ENCODE data around the gene FOXI1.

FOXI1 gene

DNA sequence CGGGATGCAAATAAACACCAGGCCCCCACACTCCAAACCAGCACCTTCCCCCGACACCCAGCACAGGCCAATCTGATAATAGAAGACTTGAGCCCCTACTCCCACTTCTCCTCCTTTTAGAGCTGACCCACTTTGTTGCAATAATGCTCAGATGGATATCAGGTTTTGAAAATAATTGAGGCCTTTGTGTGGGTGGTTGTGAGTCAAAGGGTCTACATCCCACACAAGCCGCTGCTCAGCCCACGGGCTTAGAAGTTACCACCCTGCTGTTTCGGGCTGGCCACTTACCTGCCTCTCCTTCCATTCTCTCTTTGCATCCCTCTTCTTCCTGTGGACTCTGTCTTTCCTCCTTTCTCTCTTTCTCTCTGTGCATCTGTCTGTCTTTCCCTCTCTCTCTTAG is 36.2 kb upstream of the FOXI1 start:
- H3K4me3 ChIP-seq (ENCODE audit: low read depth, low read length): no peak overlapping the region
- in situ Hi-C loops (cut with HindIII; ENCODE audit: low sequenced_read_pairs): no loop called here

DNA sequence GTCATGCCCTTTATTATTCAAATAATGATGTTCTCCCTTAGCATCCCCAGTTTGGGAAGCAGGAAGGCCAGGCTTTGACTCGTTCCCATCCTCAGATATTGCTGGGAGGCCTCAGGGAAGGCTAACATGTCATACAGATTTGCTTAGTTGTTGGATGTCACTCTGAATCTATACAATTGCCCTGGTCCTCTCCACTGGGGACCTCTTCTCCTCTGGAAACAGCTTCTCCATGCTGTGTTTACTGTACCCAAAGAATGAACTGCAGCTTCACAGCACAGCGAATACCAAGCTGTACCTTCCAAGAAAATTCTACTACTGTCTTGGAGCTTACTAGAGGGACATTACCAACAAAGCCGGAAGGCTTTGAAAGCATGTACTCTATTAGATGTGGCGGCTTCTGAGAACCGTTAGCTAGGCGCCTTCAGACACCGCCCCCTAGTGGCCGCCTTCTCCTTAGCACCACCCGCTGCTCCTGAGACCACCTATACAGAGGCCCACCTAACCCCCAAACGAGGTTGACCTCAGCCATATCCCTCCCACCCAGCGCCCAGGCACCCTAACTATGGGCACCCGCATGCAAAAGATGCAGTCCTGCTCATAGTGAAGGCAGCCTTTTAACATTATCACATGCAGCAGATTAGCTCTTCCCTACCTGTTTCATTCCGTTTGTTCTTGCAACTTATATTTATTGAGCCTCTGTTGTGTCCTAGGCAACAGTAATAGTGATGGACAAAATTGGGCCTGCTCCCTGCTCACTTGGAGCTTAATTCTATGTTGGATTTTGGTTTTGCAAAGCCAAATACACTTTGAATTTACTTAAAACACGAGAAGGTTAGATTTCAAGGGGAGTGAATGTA is 34.9 kb upstream of the FOXI1 start:
- peak; percentile 1 for DNase-seq (ENCODE audit: low read depth)
- no peak overlapping the region for H3K4me3 ChIP-seq (ENCODE audit: low read depth, low read length)
- TF ChIP-seq CTCF (IDR thresholded peaks at IDR 0.05; ENCODE audit: low read depth, low read length, missing control alignments): peak; percentile 61
- in situ Hi-C loops (cut with HindIII; ENCODE audit: low sequenced_read_pairs): loop anchor here (10.0 kb wide), 1 partner anchor 56 kb away; no protein-coding TSS in a partner anchor

More for the DNA sequence above, 36.2 kb upstream of the FOXI1 start:
- no peak for DNase-seq (ENCODE audit: low read depth)
- no peak for TF ChIP-seq CTCF (IDR thresholded peaks at IDR 0.05; ENCODE audit: low read depth, low read length, missing control alignments)

GRCh38 chr5:170071748-170072147 is 33.9 kb upstream of the FOXI1 start:
- DNase-seq (ENCODE audit: low read depth): no peak
- TF ChIP-seq CTCF (IDR thresholded peaks at IDR 0.05; ENCODE audit: low read depth, low read length, missing control alignments): no peak
- no peak overlapping the region for H3K4me3 ChIP-seq (ENCODE audit: low read depth, low read length)
- in situ Hi-C loops (cut with HindIII; ENCODE audit: low sequenced_read_pairs): loop anchor here (10.0 kb wide), 1 partner anchor 57 kb away; no protein-coding TSS in a partner anchor

- in situ Hi-C loops (cut with HindIII; ENCODE audit: low sequenced_read_pairs): loop anchor here (10.0 kb wide), 1 partner anchor 61 kb away; no protein-coding TSS in a partner anchor
- no peak for DNase-seq (ENCODE audit: low read depth)
- no peak overlapping the region for H3K4me3 ChIP-seq (ENCODE audit: low read depth, low read length)
- no peak for TF ChIP-seq CTCF (IDR thresholded peaks at IDR 0.05; ENCODE audit: low read depth, low read length, missing control alignments)
Observed at GRCh38 chr5:170075696-170076095, 30.0 kb upstream of the FOXI1 start.

DNA sequence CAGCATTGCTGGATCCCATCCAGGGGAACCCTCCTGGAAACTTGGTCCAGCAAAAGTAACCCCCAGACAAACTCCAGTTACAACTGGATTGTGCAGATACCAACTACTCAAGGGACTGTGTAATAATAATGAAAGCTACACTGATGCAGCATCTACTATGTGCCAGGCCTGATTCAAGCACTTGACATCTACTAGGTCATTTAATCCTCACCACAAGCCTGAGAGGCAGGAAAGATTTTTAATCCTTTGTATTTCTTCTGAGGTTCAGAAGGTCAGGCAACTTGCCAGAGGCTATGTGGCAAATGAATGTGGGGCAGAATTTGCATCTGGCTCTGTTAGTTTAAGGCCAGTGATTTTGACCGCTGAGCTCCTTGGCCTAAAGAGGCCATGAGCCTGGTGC is 29.5 kb upstream of the FOXI1 start:
- H3K4me3 ChIP-seq (ENCODE audit: low read depth, low read length): no peak overlapping the region
- DNase-seq (ENCODE audit: low read depth): no peak
- in situ Hi-C loops (cut with HindIII; ENCODE audit: low sequenced_read_pairs): loop anchor here (10.0 kb wide), 1 partner anchor 61 kb away; no protein-coding TSS in a partner anchor

GRCh38 chr5:170076739-170077138 is 29.0 kb upstream of the FOXI1 start:
- in situ Hi-C loops (cut with HindIII; ENCODE audit: low sequenced_read_pairs): loop anchor here (10.0 kb wide), 1 partner anchor 62 kb away; no protein-coding TSS in a partner anchor
- no peak for TF ChIP-seq CTCF (IDR thresholded peaks at IDR 0.05; ENCODE audit: low read depth, low read length, missing control alignments)
- no peak overlapping the region for H3K4me3 ChIP-seq (ENCODE audit: low read depth, low read length)
- DNase-seq (ENCODE audit: low read depth): no peak

More for the DNA sequence above, 29.5 kb upstream of the FOXI1 start:
- TF ChIP-seq CTCF (IDR thresholded peaks at IDR 0.05; ENCODE audit: low read depth, low read length, missing control alignments): no peak

Measured in astrocyte of the cerebellum (primary cell).